Measurements from ENCODE around the gene CD6. TPM values are rescaled to one million over a fixed set of nuclear protein-coding genes. Genes with fewer than 3 reads are reported as not detected.

The CD6 gene
- total RNA-seq, 1 donor from 2014 or later: 0.33 TPM

GRCh38 chr11:61057615-61058014, 86.1 kb downstream of the CD6 start:
- TF ChIP-seq, protein P1, sequence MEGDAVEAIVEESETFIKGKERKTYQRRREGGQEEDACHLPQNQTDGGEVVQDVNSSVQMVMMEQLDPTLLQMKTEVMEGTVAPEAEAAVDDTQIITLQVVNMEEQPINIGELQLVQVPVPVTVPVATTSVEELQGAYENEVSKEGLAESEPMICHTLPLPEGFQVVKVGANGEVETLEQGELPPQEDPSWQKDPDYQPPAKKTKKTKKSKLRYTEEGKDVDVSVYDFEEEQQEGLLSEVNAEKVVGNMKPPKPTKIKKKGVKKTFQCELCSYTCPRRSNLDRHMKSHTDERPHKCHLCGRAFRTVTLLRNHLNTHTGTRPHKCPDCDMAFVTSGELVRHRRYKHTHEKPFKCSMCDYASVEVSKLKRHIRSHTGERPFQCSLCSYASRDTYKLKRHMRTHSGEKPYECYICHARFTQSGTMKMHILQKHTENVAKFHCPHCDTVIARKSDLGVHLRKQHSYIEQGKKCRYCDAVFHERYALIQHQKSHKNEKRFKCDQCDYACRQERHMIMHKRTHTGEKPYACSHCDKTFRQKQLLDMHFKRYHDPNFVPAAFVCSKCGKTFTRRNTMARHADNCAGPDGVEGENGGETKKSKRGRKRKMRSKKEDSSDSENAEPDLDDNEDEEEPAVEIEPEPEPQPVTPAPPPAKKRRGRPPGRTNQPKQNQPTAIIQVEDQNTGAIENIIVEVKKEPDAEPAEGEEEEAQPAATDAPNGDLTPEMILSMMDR (IDR thresholded peaks at IDR 0.05; ENCODE audit: unreplicated experiment): no peak
- no peaks in the 10 kb centered on the region for H3K9me3 Mint-ChIP-seq (ENCODE audit: unreplicated experiment)
- peaks cover 4% of the 10 kb centered on the region for H3K4me1 Mint-ChIP-seq (ENCODE audit: unreplicated experiment)
- no peak overlapping the region for H3K27ac Mint-ChIP-seq (ENCODE audit: unreplicated experiment)
- peaks cover 7% of the 10 kb centered on the region for H3K27me3 Mint-ChIP-seq (ENCODE audit: unreplicated experiment)
- DNase-seq (ENCODE audit: low spot score): no peak
- no peaks in the 10 kb centered on the region for H3K36me3 Mint-ChIP-seq (ENCODE audit: low read depth, unreplicated experiment)
- H3K4me3 Mint-ChIP-seq (ENCODE audit: unreplicated experiment): no peak overlapping the region

GRCh38 chr11:61058583-61059259, 87.2 kb downstream of the CD6 start:
- no peak overlapping the region for H3K27ac Mint-ChIP-seq (ENCODE audit: unreplicated experiment)
- TF ChIP-seq, protein P1 (IDR thresholded peaks at IDR 0.05; ENCODE audit: unreplicated experiment): no peak
- H3K9me3 Mint-ChIP-seq (ENCODE audit: unreplicated experiment): no peaks in the 10 kb centered on the region
- H3K36me3 Mint-ChIP-seq (ENCODE audit: low read depth, unreplicated experiment): no peaks in the 10 kb centered on the region
- peaks cover under 1% of the 10 kb centered on the region for H3K4me1 Mint-ChIP-seq (ENCODE audit: unreplicated experiment)
- H3K4me3 Mint-ChIP-seq (ENCODE audit: unreplicated experiment): no peak overlapping the region
- H3K27me3 Mint-ChIP-seq (ENCODE audit: unreplicated experiment): peaks cover 7% of the 10 kb centered on the region
- DNase-seq (ENCODE audit: low spot score): no peak

- TF ChIP-seq, protein P1 (IDR thresholded peaks at IDR 0.05; ENCODE audit: unreplicated experiment): no peak
- no peaks in the 10 kb centered on the region for H3K36me3 Mint-ChIP-seq (ENCODE audit: low read depth, unreplicated experiment)
- no peak overlapping the region for H3K27ac Mint-ChIP-seq (ENCODE audit: unreplicated experiment)
Observed at GRCh38 chr11:61059260-61059752, 87.8 kb downstream of the CD6 start.

GRCh38 chr11:61061081-61061826, 89.8 kb downstream of the CD6 start:
- Mint-ChIP-seq H3K9me3 (ENCODE audit: unreplicated experiment) (no peaks in the 10 kb centered on the region), H3K4me3 (ENCODE audit: unreplicated experiment) (no peak overlapping the region), H3K27ac (ENCODE audit: unreplicated experiment) (no peak overlapping the region), H3K36me3 (ENCODE audit: low read depth, unreplicated experiment) (no peaks in the 10 kb centered on the region), H3K27me3 (ENCODE audit: unreplicated experiment) (peaks cover 7% of the 10 kb centered on the region), H3K4me1 (ENCODE audit: unreplicated experiment) (no peaks in the 10 kb centered on the region)
- DNase-seq (ENCODE audit: low spot score): no peak
- TF ChIP-seq, protein P1 (IDR thresholded peaks at IDR 0.05; ENCODE audit: unreplicated experiment): no peak

More at GRCh38 chr11:61059260-61059752, 87.8 kb downstream of the CD6 start:
- Mint-ChIP-seq H3K4me3 (ENCODE audit: unreplicated experiment) (no peak overlapping the region), H3K27me3 (ENCODE audit: unreplicated experiment) (peaks cover 7% of the 10 kb centered on the region), H3K9me3 (ENCODE audit: unreplicated experiment) (no peaks in the 10 kb centered on the region), H3K4me1 (ENCODE audit: unreplicated experiment) (no peaks in the 10 kb centered on the region)
- no peak for DNase-seq (ENCODE audit: low spot score)
